HG03558 (cell line): Measurements from ENCODE around the gene RHEB.

Source experiments
- ATAC-seq: cut with Tn5 transposase; IDR thresholded peaks from one replicate; pipeline ENCODE4 v1.9.1; 2021; ENCODE audit warnings: moderate number of reproducible peaks; ENCODE audit not compliant: unreplicated experiment; ENCODE audit errors: extremely low read depth

RHEB gene

GRCh38 chr7:151423936-151424335 is 95.8 kb downstream of the RHEB start:
- no peak for ATAC-seq

- ATAC-seq, result no peak
These were observed 96.5 kb downstream of the RHEB start for GRCh38 chr7:151423226-151423625.

GRCh38 chr7:151422212-151422611 is 97.5 kb downstream of the RHEB start:
- no peak for ATAC-seq

- ATAC-seq, result no peak
These were observed 99.6 kb downstream of the RHEB start for GRCh38 chr7:151420144-151420543.

- no peak for ATAC-seq
These were observed 102.8 kb downstream of the RHEB start for GRCh38 chr7:151416941-151417315.

- no peak for ATAC-seq
These were observed 103.4 kb downstream of the RHEB start for GRCh38 chr7:151416112-151416940.
